DLD1 (cell line): ENCODE measurements around the gene RTP1.
"Not testable (repeated sequence)": the region's sequence is repeated elsewhere in the genome, so short reads cannot be mapped to it uniquely, and the experiment has no call there.

Experiments used
- in situ Hi-C: cut with HindIII; loops from 2 replicates; pipeline ENCODE4 v1.10.0; 2017; ENCODE audit warnings: low sequenced_read_pairs

Gene RTP1

DNA sequence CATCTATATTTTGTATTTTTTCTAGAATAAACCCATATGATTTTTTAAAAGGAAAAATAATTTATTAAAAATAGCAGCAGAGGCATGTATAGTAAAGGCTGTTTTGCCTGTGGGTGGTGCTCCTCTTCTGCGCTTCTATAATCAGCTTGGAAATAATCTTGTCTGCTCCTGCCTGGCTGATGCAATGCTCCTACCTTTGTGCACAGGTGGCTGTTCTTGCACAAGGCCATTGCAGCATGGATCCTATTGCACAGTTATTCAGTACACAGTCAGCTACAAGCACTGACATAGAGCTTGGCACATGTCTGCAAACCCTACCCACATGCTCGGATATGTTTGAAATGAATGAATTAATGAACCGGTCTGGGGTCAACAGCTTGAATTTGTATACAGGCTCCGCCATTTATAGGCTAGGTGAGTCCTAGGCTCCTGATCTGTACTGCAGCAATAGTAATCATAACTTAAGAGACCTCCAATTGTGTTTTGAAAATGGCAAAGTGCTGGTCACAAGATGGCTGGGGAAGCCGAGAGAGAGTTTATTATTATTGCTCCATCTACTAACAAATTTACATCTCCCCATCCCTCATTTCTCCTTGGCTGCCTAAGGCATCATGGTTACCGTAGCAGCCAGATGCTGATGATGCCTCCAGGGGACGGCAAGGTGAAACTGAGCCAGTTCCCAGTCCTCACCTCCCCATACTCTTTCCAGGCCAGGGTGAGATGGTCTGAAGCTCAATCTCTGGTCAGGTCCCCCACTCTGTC is 532 bp upstream of the RTP1 start:
- in situ Hi-C loops, result no loop called here

DNA sequence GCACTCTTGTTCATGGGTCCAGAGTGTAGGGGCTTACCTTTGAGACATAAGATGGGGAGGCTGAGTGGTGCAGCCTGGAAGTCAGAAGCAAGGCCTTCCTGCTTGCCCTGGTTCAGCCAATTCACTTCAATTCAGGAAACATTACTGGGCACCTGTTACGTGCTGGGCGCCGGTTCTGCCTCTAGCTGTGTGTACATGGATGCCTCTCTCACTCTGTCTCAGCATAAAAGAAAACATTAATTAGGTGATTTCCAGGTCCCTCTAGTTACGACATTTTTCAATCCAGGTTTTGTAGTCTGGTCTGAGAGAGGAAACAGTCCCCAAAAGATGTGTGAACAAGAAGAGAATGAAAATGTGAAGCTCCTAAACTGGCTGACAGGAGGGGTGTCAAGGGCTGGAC is 1.2 kb downstream of the RTP1 start:
- in situ Hi-C loops, result no loop called here

DNA sequence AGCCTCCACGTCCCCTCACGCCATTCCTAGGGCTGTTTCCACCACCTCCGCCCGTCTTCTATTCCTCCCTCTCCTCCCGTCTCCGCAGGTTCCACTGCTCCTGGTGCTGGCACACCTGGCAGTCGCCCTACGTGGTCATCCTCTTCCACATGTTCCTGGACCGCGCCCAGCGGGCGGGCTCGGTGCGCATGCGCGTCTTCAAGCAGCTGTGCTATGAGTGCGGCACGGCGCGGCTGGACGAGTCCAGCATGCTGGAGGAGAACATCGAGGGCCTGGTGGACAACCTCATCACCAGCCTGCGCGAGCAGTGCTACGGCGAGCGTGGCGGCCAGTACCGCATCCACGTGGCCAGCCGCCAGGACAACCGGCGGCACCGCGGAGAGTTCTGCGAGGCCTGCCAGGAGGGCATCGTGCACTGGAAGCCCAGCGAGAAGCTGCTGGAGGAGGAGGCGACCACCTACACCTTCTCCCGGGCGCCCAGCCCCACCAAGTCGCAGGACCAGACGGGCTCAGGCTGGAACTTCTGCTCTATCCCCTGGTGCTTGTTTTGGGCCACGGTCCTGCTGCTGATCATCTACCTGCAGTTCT is 2.3 kb downstream of the RTP1 start:
- in situ Hi-C loops, result not testable (repeated sequence)

DNA sequence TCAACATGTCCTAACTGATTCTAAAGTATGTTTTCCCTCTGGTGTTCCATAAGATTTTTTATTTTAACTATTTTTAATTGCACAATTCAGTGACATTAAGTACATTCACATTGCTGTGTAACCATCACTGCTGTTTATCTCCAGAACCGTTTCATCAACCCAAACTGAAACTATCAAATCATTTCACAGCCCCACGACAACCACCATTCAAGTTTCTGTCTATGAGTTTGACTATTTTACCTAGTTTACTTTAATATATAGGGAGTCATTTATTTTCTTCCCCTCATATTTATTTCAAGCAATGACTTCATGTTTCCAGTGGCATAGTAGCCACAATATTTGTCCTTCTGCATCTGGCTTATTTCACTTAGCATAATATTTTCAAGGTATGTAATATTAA is 8.4 kb downstream of the RTP1 start:
- in situ Hi-C loops, result no loop called here

DNA sequence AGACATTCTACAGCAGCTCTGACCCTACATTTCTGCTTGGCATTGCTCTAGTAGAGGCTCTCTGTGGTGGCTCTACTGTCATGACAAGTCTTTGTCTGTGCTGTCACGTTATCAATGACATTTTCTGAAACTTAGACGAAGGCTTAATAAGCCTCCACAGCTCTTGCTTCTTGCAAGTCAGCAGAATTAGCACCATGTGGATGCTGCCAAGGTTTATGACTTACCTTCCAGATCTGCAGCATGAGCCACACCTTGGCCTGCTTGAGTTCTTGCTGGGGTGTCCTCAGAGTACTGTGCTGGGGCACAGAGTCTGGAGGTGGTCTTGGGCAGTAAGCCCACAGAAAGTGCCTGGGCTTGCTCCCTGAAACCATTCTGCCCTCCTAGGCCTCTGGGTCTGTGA is 9.8 kb downstream of the RTP1 start:
- in situ Hi-C loops, result no loop called here

DNA sequence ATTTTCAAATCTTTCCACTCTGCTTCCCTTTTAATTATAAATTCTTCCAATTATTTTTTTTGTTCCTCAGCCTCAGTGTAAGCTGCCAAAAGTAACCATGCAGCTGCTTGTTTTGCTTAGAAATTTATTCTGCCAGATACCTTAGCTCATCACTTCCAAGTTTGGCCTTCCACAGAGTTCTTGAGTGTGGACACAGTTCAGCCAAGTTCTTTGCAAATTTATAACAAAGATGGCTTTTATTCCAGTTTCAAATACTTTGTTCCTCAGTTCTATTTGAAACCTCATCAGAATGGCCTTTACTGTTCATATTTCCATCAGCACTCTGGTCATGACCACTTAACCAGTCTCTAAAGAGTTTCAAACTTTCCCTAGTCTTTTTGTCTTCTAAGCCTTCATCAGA is 10.3 kb downstream of the RTP1 start:
- in situ Hi-C loops, result no loop called here

DNA sequence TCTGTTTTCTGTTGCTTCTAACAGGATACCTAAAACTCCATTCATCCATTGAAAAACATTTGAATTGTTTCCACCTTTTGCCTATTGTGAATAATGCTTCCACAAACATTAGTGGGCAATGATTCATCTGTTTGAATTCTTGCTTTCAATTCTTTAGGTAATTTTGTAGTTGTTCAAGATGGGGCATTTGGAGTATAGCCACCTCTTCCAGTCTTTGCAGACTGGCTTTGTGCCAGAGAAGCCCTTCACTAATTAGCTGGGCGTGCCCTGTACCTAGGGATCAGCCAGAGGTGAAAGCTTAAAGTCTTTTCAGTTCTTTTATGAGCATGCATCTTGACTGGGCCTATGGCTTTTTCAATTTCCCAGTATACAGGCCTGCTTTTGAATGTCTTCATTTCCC is 10.9 kb downstream of the RTP1 start:
- in situ Hi-C loops, result no loop called here

DNA sequence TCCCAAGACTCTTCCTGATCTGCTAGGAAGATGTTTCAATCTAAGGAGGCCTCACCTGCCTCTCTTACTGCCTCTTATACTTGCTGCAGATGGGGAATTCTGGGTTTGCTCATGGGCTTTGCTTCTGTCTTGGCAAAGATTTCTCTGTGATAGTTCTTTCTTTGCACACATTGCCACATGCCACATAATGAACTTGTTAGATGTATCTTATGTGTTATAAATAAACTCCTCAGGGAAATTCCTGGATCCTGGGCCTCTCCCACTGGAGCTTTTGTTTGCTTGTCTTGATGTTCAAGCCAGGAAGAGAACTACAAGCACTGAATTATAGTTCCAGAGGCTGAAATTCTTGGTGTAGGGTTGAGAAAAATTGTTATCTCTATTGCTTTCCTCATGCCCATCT is 12.2 kb downstream of the RTP1 start:
- in situ Hi-C loops, result no loop called here

DNA sequence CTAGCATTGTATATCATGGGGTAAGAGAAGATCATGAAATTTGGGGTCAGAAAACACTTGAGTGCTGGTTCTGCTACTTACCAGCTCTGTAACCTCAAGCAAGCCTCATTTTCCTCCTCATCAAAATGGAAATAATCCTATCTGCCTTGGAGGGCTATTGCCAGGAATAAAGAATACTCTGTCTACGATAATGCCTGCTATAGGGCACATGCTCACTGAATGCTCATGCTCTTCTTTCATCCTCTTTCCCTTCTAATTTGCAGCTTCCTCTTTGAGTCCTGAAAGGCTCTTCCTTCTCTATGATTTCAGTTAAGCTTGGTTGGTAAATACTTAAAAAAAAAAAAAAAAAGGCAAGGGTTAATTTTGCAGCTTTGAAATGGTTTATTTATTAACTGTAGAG is 12.8 kb downstream of the RTP1 start:
- in situ Hi-C loops, result no loop called here

DNA sequence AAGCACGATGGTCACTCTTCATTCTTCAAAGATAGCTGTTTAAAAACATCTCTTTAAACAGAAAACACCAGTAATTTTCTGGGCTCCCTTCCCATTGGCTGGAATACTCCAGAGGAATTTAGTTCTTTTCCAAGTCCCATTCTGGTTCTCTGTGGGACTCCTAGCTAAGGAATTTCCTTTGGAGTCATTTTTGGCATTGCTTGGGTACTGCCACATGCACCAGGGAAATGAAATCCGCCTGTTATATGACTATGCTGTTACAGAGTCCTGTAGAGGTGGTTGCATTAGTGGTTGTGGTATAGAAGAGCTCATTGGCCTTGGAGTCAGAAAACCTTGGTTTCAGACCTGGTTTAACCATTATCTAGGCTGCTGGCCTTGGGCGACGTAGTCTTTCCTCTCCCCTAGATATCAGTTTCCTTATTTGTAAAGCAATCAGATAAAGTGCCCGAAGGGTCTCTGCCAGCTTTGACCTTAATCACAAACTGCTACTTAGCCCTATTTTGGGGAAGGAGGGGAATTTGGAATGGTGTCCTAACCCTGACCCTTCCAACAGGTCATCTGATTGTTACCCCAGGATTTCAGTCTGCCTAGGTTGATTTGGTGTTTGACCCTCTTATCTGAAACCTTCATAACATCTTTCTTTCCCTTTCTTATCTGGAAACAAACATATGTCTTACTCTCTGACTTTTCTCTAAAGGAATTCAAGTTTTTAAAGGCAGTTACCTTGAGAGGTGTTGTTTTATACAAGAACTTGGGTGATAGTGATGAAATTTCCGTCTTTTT is 13.4 kb downstream of the RTP1 start:
- in situ Hi-C loops, result no loop called here

DNA sequence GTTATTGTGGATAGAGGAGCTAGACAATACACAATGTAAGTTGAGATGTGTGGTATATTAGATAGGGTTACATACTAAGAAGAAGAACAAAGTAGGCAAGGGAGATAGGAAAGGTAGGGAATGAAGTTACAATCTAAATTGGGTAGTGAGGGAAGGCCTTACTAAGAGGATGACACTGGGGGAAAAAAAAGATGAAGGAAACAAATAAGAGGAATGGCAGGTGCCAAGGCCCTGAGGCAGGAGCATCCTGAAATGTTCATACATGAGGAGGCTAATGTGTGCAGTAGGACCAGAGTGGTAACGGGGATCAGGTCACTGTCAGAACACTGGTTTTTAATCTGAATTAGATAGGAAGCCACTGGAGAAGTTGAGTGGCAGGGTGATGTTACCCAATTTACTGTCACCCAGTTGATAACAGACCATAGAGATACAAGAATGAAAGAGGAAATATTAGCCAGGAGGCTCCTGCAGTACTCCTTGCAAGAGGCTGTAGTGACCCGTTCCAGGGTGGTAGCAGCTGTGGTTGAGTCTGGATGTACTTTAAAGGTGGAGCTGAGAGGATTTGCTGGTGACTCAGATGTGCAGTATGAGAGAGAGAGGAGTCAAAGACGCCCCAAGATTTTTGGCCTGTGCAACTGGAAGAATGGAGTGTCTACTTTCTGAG is 14.4 kb downstream of the RTP1 start:
- in situ Hi-C loops, result no loop called here

DNA sequence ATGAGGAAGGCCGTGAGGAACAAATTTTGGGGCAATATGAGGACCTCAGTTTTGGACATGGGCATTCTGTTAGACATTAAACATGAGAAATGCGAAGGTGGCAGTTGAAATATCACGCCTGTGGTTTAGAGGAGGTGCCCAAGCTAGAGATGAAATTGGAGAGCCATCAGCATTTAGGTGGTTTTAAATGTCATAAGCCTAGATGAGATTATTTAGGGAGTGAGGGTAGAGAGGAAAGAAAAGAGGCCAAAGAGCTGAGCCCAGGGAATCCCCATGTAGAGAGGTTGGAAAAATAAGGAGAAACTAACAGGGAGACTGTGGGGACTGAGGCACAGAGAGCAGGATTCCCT is 14.9 kb downstream of the RTP1 start:
- in situ Hi-C loops, result no loop called here

DNA sequence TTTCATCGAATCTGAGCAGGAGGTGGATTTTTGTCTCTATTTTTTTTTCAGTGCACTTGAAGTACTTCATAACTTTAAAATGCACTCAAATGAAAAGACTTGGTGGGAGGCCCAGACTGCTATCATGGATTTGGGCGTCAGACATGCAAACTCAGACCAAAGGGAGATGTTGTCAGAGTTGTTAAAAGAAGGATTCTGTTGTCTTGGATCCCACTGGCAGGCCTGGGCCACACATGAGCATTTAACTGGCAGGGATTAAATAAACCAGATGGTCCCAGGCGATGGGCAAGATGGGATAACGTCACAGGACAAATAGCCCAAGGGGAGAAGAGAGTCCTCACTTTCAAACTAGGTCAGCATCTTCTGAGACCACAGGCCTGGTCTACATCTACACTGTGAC is 15.4 kb downstream of the RTP1 start:
- in situ Hi-C loops, result no loop called here

DNA sequence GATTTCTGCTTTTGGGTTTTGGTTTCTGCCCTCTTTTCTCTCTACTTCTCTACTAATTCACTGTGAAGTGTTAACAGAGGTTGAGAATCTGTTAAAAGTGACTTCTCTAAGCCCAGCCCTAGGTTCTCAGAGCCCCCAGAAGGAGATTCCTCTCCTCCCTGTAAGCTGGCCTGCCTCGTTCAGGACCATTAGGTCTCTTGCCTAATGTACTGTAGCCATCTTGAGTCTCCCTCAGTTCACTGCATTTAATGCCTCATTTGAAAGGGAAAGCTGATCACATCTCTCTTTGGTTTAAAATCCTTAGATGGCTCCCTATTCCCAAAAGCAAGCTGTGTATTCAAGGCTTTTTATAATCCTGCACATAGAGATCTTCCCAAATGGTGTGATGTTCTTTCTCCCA is 16.3 kb downstream of the RTP1 start:
- in situ Hi-C loops, result no loop called here

DNA sequence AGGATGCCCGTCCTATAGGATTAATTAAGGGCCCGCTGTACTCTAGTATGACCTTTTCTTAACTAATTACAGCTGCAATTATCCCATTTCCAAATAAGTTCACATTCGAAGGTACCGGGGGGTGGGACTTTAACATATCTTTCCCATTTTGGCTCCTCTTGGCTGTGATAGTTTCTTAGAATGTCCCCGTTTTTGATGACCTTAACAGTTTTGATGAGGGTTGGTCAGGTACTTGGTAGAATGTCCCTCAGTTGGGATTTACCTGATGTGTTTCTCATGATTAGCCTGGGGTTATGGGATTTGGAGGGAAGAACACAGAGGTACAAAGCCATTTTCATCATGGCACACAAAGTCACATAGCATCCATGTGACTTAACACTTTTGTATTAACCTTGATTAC is 18.2 kb downstream of the RTP1 start:
- in situ Hi-C loops, result no loop called here

DNA sequence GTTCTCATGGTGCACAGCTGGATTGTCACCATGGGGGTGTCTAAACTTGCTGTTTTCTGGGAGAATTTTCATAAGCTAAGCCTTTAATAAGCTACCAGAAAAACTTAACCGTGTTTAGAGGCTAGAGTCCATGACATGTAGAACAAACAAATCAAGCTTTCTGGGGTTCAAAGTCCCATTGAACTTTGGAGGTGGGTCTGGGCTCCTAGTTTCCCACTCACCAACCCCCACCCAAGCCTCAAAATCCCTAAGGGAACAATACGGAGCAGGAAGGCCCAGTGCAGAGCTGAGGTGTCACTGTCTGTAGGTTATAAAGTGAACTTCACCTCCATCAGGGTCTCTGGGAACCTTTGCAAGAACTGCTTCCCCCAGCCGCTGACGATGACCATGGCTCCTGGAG is 25.5 kb downstream of the RTP1 start:
- in situ Hi-C loops, result no loop called here

DNA sequence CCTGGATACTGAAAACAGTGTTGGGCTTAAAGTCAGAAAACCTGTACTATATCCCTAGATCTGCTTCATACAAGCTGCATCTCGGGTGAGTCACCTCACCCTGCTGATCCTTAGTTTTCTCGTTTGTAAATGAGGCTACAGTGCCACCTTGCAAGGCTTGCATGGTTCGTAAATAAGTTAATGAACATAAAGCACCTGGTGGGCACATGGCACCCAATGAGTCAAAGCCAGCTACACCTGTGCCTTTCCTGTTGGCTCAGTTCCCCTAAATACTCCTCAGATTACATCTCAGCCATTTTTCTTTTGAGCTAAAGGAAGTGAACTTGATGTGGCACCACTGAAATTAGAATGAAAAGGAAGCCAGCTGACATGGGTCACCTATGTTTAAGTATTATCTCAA is 26.5 kb downstream of the RTP1 start:
- in situ Hi-C loops, result no loop called here

DNA sequence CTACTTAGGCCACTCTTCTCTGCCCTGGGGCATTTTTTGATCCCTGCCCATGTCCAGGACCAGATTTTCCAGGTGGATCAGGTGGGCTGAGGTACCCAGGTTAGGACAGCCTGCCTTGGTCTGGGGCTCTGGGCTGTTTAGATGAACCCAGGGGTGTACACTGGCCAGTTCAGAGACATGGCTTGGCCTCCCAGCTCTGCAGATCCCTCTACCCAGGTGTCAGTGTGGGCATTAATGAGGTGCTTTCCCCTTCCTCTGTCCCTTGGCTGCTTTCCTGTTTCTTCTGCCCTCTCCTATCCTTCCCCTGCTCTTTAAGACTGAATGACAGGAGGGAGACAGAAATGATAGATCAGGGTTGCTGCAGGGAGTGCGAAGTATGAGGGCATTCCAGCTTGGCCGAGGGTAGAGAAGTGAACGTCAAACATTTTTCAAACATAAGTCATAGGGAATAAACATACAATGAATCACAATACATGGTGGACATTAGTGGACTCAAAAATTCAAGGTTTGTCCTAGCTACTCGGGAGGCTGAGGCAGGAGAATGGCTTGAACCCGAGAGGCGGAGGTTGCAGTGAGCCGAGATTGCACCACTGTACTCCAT is 30.5 kb downstream of the RTP1 start:
- in situ Hi-C loops, result no loop called here

DNA sequence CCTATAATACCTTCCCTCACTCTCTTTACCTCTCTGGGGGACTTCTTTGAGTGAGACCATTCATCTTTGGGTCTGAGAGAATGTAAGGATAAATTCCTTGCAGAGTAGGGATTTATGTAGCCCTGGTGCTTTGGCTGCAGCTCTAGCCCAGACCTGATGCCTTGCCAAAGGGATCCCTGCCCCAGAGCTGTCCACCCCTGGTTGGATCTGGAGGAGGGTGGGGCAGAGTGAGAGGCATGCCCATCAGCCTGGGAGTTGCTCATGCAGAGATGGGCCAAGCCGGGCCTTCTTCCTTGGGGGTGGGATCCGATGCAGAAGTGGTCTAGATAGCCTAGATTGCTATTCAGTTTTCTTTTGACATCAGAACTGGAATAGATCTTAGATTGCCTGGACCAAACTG is 31.5 kb downstream of the RTP1 start:
- in situ Hi-C loops, result no loop called here

DNA sequence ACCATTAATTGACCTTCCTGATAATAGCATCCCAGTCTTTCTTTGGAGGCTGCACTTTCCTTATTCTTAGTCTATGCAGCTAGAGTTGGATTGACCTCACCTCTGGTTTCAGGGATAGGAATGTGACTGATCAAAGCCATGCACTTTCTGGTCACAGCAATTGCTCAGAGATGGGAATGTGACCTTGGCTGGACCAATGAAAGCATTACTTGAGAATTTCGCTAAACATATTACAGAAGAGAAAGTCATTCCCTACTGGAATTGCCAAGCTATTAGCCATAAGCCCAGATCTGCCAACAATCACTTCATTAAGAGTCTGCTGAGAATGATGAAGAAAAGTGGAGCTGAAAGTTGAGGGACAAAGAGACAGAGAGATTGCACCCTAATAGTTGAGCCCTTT is 32.7 kb downstream of the RTP1 start:
- in situ Hi-C loops, result no loop called here

DNA sequence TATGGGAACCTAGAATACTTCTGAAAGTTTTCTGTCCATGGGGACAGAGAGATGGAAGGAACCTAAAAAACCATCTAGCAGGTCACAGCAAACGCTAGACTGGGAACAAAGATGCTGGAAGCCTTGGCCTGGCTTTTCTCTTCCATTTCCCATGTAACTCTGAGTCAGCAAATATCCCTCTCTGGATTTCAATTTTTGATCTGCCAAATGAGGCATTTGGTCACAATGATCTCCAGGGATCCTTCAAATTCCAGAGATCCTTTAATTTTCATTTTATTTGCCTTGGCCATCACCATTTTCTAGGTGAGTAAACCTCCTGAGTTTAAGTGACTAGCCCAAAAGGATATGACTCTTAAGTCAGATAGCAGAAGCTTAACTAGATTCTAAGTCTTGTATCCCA is 39.7 kb downstream of the RTP1 start:
- in situ Hi-C loops, result no loop called here
